Measurements from ENCODE around the gene SSU72.
A peak's percentile ranks its signal among the peaks of the same experiment; 100 is the strongest.
"Not testable (repeated sequence)": the region's sequence is repeated elsewhere in the genome, so short reads cannot be mapped to it uniquely, and the experiment has no call there.

Gene SSU72

GRCh38 chr1:1540090-1540817, 34.4 kb downstream of the SSU72 start, which contains the start of gene TMEM240:
Gene TMEM240 (minus strand): TSS chr1:1540624. CDS start chr1:1540346, 278 bp downstream.
- DNase-seq: peak; percentile 55

GRCh38 chr1:1539310-1540089, 35.2 kb downstream of the SSU72 start:
- no peak for DNase-seq

- no peak for DNase-seq
Observed at GRCh38 chr1:1538989-1539309, 35.7 kb downstream of the SSU72 start.

GRCh38 chr1:1538334-1538733, 36.3 kb downstream of the SSU72 start:
- DNase-seq: no peak

GRCh38 chr1:1537626-1538250, 36.9 kb downstream of the SSU72 start:
- DNase-seq: no peak

- DNase-seq: no peak
Observed at GRCh38 chr1:1536938-1537546, 37.6 kb downstream of the SSU72 start.

- DNase-seq: no peak
Observed at GRCh38 chr1:1536019-1536937, 38.4 kb downstream of the SSU72 start.

GRCh38 chr1:1535201-1536018, 39.3 kb downstream of the SSU72 start:
- DNase-seq: no peak

- DNase-seq: no peak
Observed at GRCh38 chr1:1534401-1535154, 40.1 kb downstream of the SSU72 start.

GRCh38 chr1:1533894-1534291, 40.8 kb downstream of the SSU72 start:
- not testable (repeated sequence) for DNase-seq

GRCh38 chr1:1533176-1533893, 41.3 kb downstream of the SSU72 start:
- DNase-seq: not testable (repeated sequence)

GRCh38 chr1:1531947-1532346, 42.7 kb downstream of the SSU72 start:
- DNase-seq: no peak

- no peak for DNase-seq
Observed at GRCh38 chr1:1529936-1530335, 44.7 kb downstream of the SSU72 start.

GRCh38 chr1:1529321-1529720, 45.3 kb downstream of the SSU72 start:
- DNase-seq: no peak

GRCh38 chr1:1528301-1529267, 46.1 kb downstream of the SSU72 start:
- no peak for DNase-seq

- no peak for DNase-seq
Observed at GRCh38 chr1:1527092-1527816, 47.4 kb downstream of the SSU72 start.

- DNase-seq: not testable (repeated sequence)
Observed at GRCh38 chr1:1526476-1526875, 48.2 kb downstream of the SSU72 start.
